ENCODE results near the gene FAM210A. TPM values are rescaled to one million over a fixed set of nuclear protein-coding genes. Genes with fewer than 3 reads are reported as not detected.

Gene FAM210A
- total RNA-seq, 1 experiment from 2014 or later, result 17.4 TPM

- TF ChIP-seq E2F5 (CRISPR knock-in tag; IDR thresholded peaks at IDR 0.05), result no peak
- no peak for TF ChIP-seq MYBL2 (CRISPR knock-in tag; IDR thresholded peaks at IDR 0.05)
- TF ChIP-seq ZBTB21 (CRISPR knock-in tag; IDR thresholded peaks at IDR 0.05; ENCODE audit: borderline replicate concordance), result no peak
- no peak for TF ChIP-seq TP53 (CRISPR knock-in tag; IDR thresholded peaks at IDR 0.05)
- no peak for TF ChIP-seq ZNF317 (CRISPR knock-in tag; IDR thresholded peaks at IDR 0.05; ENCODE audit: borderline replicate concordance, low read depth)
These were observed 15.9 kb downstream of the FAM210A start (continued) for GRCh38 chr18:13710414-13710831.

GRCh38 chr18:13703899-13704298 lies 22.5 kb downstream of the FAM210A start:
- Mint-ChIP-seq H3K4me3 (no peak overlapping the region), H3K36me3 (peaks cover 79% of the 10 kb centered on the region), H3K4me1 (no peaks in the 10 kb centered on the region), H3K27ac (no peak overlapping the region), H3K27me3 (ENCODE audit: low read depth) (no peaks in the 10 kb centered on the region), H3K9me3 (peaks cover 76% of the 10 kb centered on the region)
- TF ChIP-seq USF2 (CRISPR knock-in tag; IDR thresholded peaks at IDR 0.05), result no peak
- no peak for TF ChIP-seq GRHL2 (CRISPR knock-in tag; IDR thresholded peaks at IDR 0.05; ENCODE audit: insufficient replicate concordance, severe bottlenecking)
- no peak for TF ChIP-seq ZNF396 (CRISPR knock-in tag; IDR thresholded peaks at IDR 0.05; ENCODE audit: borderline replicate concordance)
- no peak for TF ChIP-seq ETV6 (CRISPR knock-in tag; IDR thresholded peaks at IDR 0.05)
- TF ChIP-seq ZNF317 (CRISPR knock-in tag; IDR thresholded peaks at IDR 0.05; ENCODE audit: borderline replicate concordance, low read depth), result no peak
- TF ChIP-seq NFE2L1 (CRISPR knock-in tag; IDR thresholded peaks at IDR 0.05), result no peak
- ChIA-PET POLR2A (no interaction called here), CTCF (no interaction called here)
- ATAC-seq (no peak), DNase-seq (ENCODE audit: low spot score) (no peak)

- CTCF ChIA-PET, result no interaction called here
- DNase-seq (ENCODE audit: low spot score) (no peak), ATAC-seq (no peak)
- H3K27me3 Mint-ChIP-seq (ENCODE audit: low read depth), result no peaks in the 10 kb centered on the region
- peaks cover 74% of the 10 kb centered on the region for H3K36me3 Mint-ChIP-seq
- H3K4me3 Mint-ChIP-seq, result no peak overlapping the region
- no peak overlapping the region for H3K27ac Mint-ChIP-seq
- no peaks in the 10 kb centered on the region for H3K4me1 Mint-ChIP-seq
- POLR2A ChIA-PET, result no interaction called here
- H3K9me3 Mint-ChIP-seq, result peaks cover 68% of the 10 kb centered on the region
- TF ChIP-seq KAT7 (CRISPR knock-in tag; IDR thresholded peaks at IDR 0.05; ENCODE audit: borderline replicate concordance) (no peak), ZMAT4 (CRISPR knock-in tag; IDR thresholded peaks at IDR 0.05) (no peak), HMGA2 (CRISPR knock-in tag; IDR thresholded peaks at IDR 0.05) (no peak), PREB (CRISPR knock-in tag; IDR thresholded peaks at IDR 0.05; ENCODE audit: borderline replicate concordance) (no peak), SMAD3 (CRISPR knock-in tag; IDR thresholded peaks at IDR 0.05; ENCODE audit: borderline replicate concordance) (no peak), STAT6 (CRISPR knock-in tag; conservative IDR thresholded peaks at IDR 0.05; ENCODE audit: low read depth) (no peak), RELA (CRISPR knock-in tag; IDR thresholded peaks at IDR 0.05; ENCODE audit: borderline replicate concordance) (no peak), IRF2 (CRISPR knock-in tag; IDR thresholded peaks at IDR 0.05; ENCODE audit: borderline replicate concordance, low read depth) (no peak)
These were observed 26.2 kb downstream of the FAM210A start for GRCh38 chr18:13700153-13700552.
